ENCODE results near the gene CARD6.
"Not testable (repeated sequence)": the region's sequence is repeated elsewhere in the genome, so short reads cannot be mapped to it uniquely, and the experiment has no call there.

Gene CARD6

GRCh38 chr5:40877371-40877988, 36.3 kb downstream of the CARD6 start:
- TF ChIP-seq CTCF (IDR thresholded peaks at IDR 0.05; ENCODE audit: borderline replicate concordance, extremely low read depth, low read length, poor library complexity, severe bottlenecking), result no peak
- no peak for TF ChIP-seq EZH2 (IDR thresholded peaks at IDR 0.05; ENCODE audit: borderline replicate concordance, low read depth, low read length, severe bottlenecking)
- no peaks in the 10 kb centered on the region for H3K4me1 ChIP-seq (ENCODE audit: insufficient read depth, low read length)
- no peak overlapping the region for H3K9ac ChIP-seq (ENCODE audit: low read depth, low read length)
- ATAC-seq (ENCODE audit: insufficient read depth, low read depth) (no peak), DNase-seq (no peak)
- no peaks in the 10 kb centered on the region for H3K79me2 ChIP-seq (ENCODE audit: insufficient read depth, low read length)
- H3K27ac ChIP-seq (ENCODE audit: low read length), result no peak overlapping the region
- no peak overlapping the region for H2AFZ ChIP-seq (ENCODE audit: low read depth, low read length)
- H3K27me3 ChIP-seq (ENCODE audit: insufficient read depth, low read length, poor library complexity), result peaks cover 4% of the 10 kb centered on the region
- H3K4me2 ChIP-seq (ENCODE audit: insufficient read depth, low read length), result no peak overlapping the region
- H3K4me3 ChIP-seq (ENCODE audit: low read depth in 1 of 2, low read length in 2 of 2), result no peak overlapping the region
- no peaks in the 10 kb centered on the region for H4K20me1 ChIP-seq (ENCODE audit: insufficient read depth, low read length)
- peaks cover 3% of the 10 kb centered on the region for H3K9me3 ChIP-seq (ENCODE audit: insufficient read depth, low read length, severe bottlenecking)
- H3K36me3 ChIP-seq (ENCODE audit: insufficient read depth, low read length), result no peaks in the 10 kb centered on the region

GRCh38 chr5:40879163-40879942, 38.2 kb downstream of the CARD6 start:
- Histone ChIP-seq H3K9me3 (ENCODE audit: insufficient read depth, low read length, severe bottlenecking) (peaks cover 3% of the 10 kb centered on the region), H3K4me3 (ENCODE audit: low read depth in 1 of 2, low read length in 2 of 2) (no peak overlapping the region), H3K27me3 (ENCODE audit: insufficient read depth, low read length, poor library complexity) (no peaks in the 10 kb centered on the region), H3K4me2 (ENCODE audit: insufficient read depth, low read length) (peak overlapping the region; percentile 9; the same call in 1 of the 2 replicates), H3K4me1 (ENCODE audit: insufficient read depth, low read length) (no peaks in the 10 kb centered on the region), H3K79me2 (ENCODE audit: insufficient read depth, low read length) (no peaks in the 10 kb centered on the region), H3K36me3 (ENCODE audit: insufficient read depth, low read length) (no peaks in the 10 kb centered on the region), H3K27ac (ENCODE audit: low read length) (no peak overlapping the region), H2AFZ (ENCODE audit: low read depth, low read length) (no peak overlapping the region), H4K20me1 (ENCODE audit: insufficient read depth, low read length) (no peaks in the 10 kb centered on the region), H3K9ac (ENCODE audit: low read depth, low read length) (no peak overlapping the region)
- TF ChIP-seq CTCF (IDR thresholded peaks at IDR 0.05; ENCODE audit: borderline replicate concordance, extremely low read depth, low read length, poor library complexity, severe bottlenecking) (peak; percentile 73), EZH2 (IDR thresholded peaks at IDR 0.05; ENCODE audit: borderline replicate concordance, low read depth, low read length, severe bottlenecking) (no peak)
- DNase-seq, result no peak
- ATAC-seq (ENCODE audit: insufficient read depth, low read depth), result peak; percentile 61

GRCh38 chr5:40882291-40882690, 41.1 kb downstream of the CARD6 start:
- Histone ChIP-seq H3K4me2 (ENCODE audit: insufficient read depth, low read length) (no peak overlapping the region), H3K4me3 (ENCODE audit: low read depth in 1 of 2, low read length in 2 of 2) (no peak overlapping the region), H3K4me1 (ENCODE audit: insufficient read depth, low read length) (no peaks in the 10 kb centered on the region), H3K36me3 (ENCODE audit: insufficient read depth, low read length) (no peaks in the 10 kb centered on the region), H3K79me2 (ENCODE audit: insufficient read depth, low read length) (no peaks in the 10 kb centered on the region), H3K27ac (ENCODE audit: low read length) (no peak overlapping the region), H3K9me3 (ENCODE audit: insufficient read depth, low read length, severe bottlenecking) (peaks cover 3% of the 10 kb centered on the region), H2AFZ (ENCODE audit: low read depth, low read length) (no peak overlapping the region), H3K27me3 (ENCODE audit: insufficient read depth, low read length, poor library complexity) (no peaks in the 10 kb centered on the region), H3K9ac (ENCODE audit: low read depth, low read length) (no peak overlapping the region), H4K20me1 (ENCODE audit: insufficient read depth, low read length) (no peaks in the 10 kb centered on the region)
- TF ChIP-seq EZH2 (IDR thresholded peaks at IDR 0.05; ENCODE audit: borderline replicate concordance, low read depth, low read length, severe bottlenecking), result no peak
- no peak for TF ChIP-seq CTCF (IDR thresholded peaks at IDR 0.05; ENCODE audit: borderline replicate concordance, extremely low read depth, low read length, poor library complexity, severe bottlenecking)
- ATAC-seq (ENCODE audit: insufficient read depth, low read depth), result no peak
- no peak for DNase-seq

GRCh38 chr5:40883051-40883450, 41.9 kb downstream of the CARD6 start:
- not testable (repeated sequence) for H3K4me2 ChIP-seq (ENCODE audit: insufficient read depth, low read length); H3K36me3 ChIP-seq (ENCODE audit: insufficient read depth, low read length)

GRCh38 chr5:40895440-40896425, 54.6 kb downstream of the CARD6 start:
- not testable (repeated sequence) for H3K9ac ChIP-seq (ENCODE audit: low read depth, low read length); ATAC-seq (ENCODE audit: insufficient read depth, low read depth); H3K4me3 ChIP-seq (ENCODE audit: low read depth in 1 of 2, low read length in 2 of 2); H3K4me1 ChIP-seq (ENCODE audit: insufficient read depth, low read length); H3K36me3 ChIP-seq (ENCODE audit: insufficient read depth, low read length); DNase-seq; H4K20me1 ChIP-seq (ENCODE audit: insufficient read depth, low read length); H3K79me2 ChIP-seq (ENCODE audit: insufficient read depth, low read length); H3K4me2 ChIP-seq (ENCODE audit: insufficient read depth, low read length); H3K27ac ChIP-seq (ENCODE audit: low read length); H2AFZ ChIP-seq (ENCODE audit: low read depth, low read length); H3K27me3 ChIP-seq (ENCODE audit: insufficient read depth, low read length, poor library complexity); H3K9me3 ChIP-seq (ENCODE audit: insufficient read depth, low read length, severe bottlenecking)

More at GRCh38 chr5:40883051-40883450, 41.9 kb downstream of the CARD6 start:
- H3K9ac ChIP-seq (ENCODE audit: low read depth, low read length); H3K27me3 ChIP-seq (ENCODE audit: insufficient read depth, low read length, poor library complexity); H3K27ac ChIP-seq (ENCODE audit: low read length); ATAC-seq (ENCODE audit: insufficient read depth, low read depth); H4K20me1 ChIP-seq (ENCODE audit: insufficient read depth, low read length); H3K4me3 ChIP-seq (ENCODE audit: low read depth in 1 of 2, low read length in 2 of 2); H3K9me3 ChIP-seq (ENCODE audit: insufficient read depth, low read length, severe bottlenecking); H3K4me1 ChIP-seq (ENCODE audit: insufficient read depth, low read length); DNase-seq; H2AFZ ChIP-seq (ENCODE audit: low read depth, low read length); H3K79me2 ChIP-seq (ENCODE audit: insufficient read depth, low read length): not testable (repeated sequence)
